ENCODE results near the gene RALGPS1.

GRCh38 chr9:127036437-127036836 lies 121.9 kb downstream of the RALGPS1 start:
- TF ChIP-seq CTCF (IDR thresholded peaks at IDR 0.05; ENCODE audit: poor library complexity) (no peak), EZH2phosphoT487 (IDR thresholded peaks at IDR 0.05; ENCODE audit: low read depth, severe bottlenecking, unreplicated experiment) (no peak)
